HCT116 (cell line): Measurements from ENCODE around the gene LYPD3. TPM values are rescaled to one million over a fixed set of nuclear protein-coding genes. Genes with fewer than 3 reads are reported as not detected.

Source experiments
- ATAC-seq: fragments of 200-7000 bp; cut with Tn5 transposase; 2 replicates; pipeline ENCODE4 v1.9.1; 2020; ENCODE audit warnings: mild to moderate bottlenecking, moderate library complexity
- BruUV-seq: library from RNA; stranded (reverse); fragments of 400-500 nt; replicated peaks from 2 replicates; lab custom pipeline; 2021; lab: Mats Ljungman, UMichigan
- CTCF ChIA-PET: fragments of 300-600 bp; sonication (Branson Sonifier 250); formaldehyde crosslinking; loops from one replicate; lab custom pipeline; 2021; ENCODE audit warnings: antibody characterized with exemption; lab: Charles Lee
- POLR2A ChIA-PET: fragments of 300-600, 350-600 bp; sonication (Branson Sonifier 250); formaldehyde crosslinking; loops from one replicate; lab custom pipeline; 2021; ENCODE audit warnings: antibody characterized with exemption; lab: Charles Lee
- RAD21 ChIA-PET, 2 experiments: fragments of 300-600 bp; sonication (Branson Sonifier 250); formaldehyde crosslinking; loops; one replicate each; lab custom pipeline; 2023; ENCODE audit warnings: low total read pairs in 2 of 2; ENCODE audit not compliant: uncharacterized antibody in 2 of 2, unreplicated experiment in 2 of 2, low non-redundant PET in 1 of 2; lab: Charles Lee
- DNase-seq: peaks from one replicate; pipeline ENCODE4 v3.0.0-alpha.2; 2010; ENCODE audit warnings: low read depth, low spot score
- H2AFZ ChIP-seq: fragments of 200-600 bp; shearing (Covaris generic), sonication (generic); 2 replicates; pipeline ENCODE4 v1.6.1; 2017; ENCODE audit warnings: low read depth, mixed run types, mixed read lengths, antibody characterized with exemption, low read length; ENCODE audit not compliant: poor library complexity, severe bottlenecking
- H3K27ac ChIP-seq: 2 replicates; pipeline ENCODE4 v1.5.1; 2012; ENCODE audit warnings: low read depth, low read length
- H3K27me3 ChIP-seq: fragments of 200-600 bp; sonication (generic); 2 replicates; pipeline ENCODE4 v1.6.1; 2016; ENCODE audit warnings: mixed run types, low read length, mixed read lengths; ENCODE audit not compliant: insufficient read depth
- H3K36me3 ChIP-seq, 2 experiments: fragments of 200-500 bp in 1 of 2; fragments of 200-600 bp in 1 of 2; sonication (Bioruptor generic) in 1 of 2; sonication (generic) in 1 of 2; 2 replicates each; pipeline versions ENCODE4 v1.5.1 to v1.6.1; 2014 to 2016; ENCODE audit warnings: low read length in 2 of 2, inconsistent platforms in 1 of 2, mixed read lengths in 1 of 2, mixed run types in 1 of 2; ENCODE audit not compliant: insufficient read depth in 2 of 2, control insufficient read depth in 1 of 2
- H3K4me1 ChIP-seq, 2 experiments: fragments of 200-600 bp in 1 of 2; sonication (generic) in 1 of 2; 2 replicates each; pipeline versions ENCODE4 v1.5.1 to v1.6.1; 2012 to 2017; ENCODE audit warnings: low read length in 2 of 2, inconsistent platforms in 1 of 2, mild to moderate bottlenecking in 1 of 2, mixed read lengths in 1 of 2, mixed run types in 1 of 2, moderate library complexity in 1 of 2; ENCODE audit not compliant: insufficient read depth in 2 of 2, control insufficient read depth in 1 of 2
- H3K4me2 ChIP-seq: fragments of 200-600 bp; sonication (generic); 2 replicates; pipeline ENCODE4 v1.6.1; 2017; ENCODE audit warnings: mixed run types, low read length, mixed read lengths
- H3K4me3 ChIP-seq, 2 experiments: fragments of 200-600 bp in 1 of 2; sonication (generic) in 1 of 2; replicated peaks in 1 of 2; 2 replicates each; pipeline ENCODE4 v1.5.1; 2011 to 2016; ENCODE audit warnings: low read length in 2 of 2, control low read depth in 1 of 2, low read depth in 1 of 2, mild to moderate bottlenecking in 1 of 2, mixed read lengths in 1 of 2, mixed run types in 1 of 2
- H3K79me2 ChIP-seq: fragments of 200-600 bp; sonication (generic); 2 replicates; pipeline ENCODE4 v1.6.1; 2017; ENCODE audit warnings: mild to moderate bottlenecking, mixed run types, low read length, moderate library complexity, mixed read lengths; ENCODE audit not compliant: insufficient read depth
- H3K9ac ChIP-seq: fragments of 200-600 bp; sonication (generic); 2 replicates; pipeline ENCODE4 v1.6.1; 2016; ENCODE audit warnings: low read length, mixed read lengths
- H3K9me2 ChIP-seq: fragments of 200-600 bp; sonication (generic), shearing (Covaris generic); 2 replicates; pipeline ENCODE4 v1.6.1; 2017; ENCODE audit warnings: mixed run types, mild to moderate bottlenecking, moderate library complexity; ENCODE audit not compliant: insufficient read depth
- H3K9me3 ChIP-seq, 2 experiments: fragments of 200-500 bp in 1 of 2; fragments of 200-600 bp in 1 of 2; sonication (Bioruptor generic) in 1 of 2; sonication (generic) in 1 of 2; 2 replicates each; pipeline ENCODE4 v1.6.1; 2014 to 2017; ENCODE audit warnings: low read length in 2 of 2, mixed read lengths in 2 of 2, inconsistent platforms in 1 of 2, low read depth in 1 of 2, mild to moderate bottlenecking in 1 of 2, mixed run types in 1 of 2, moderate library complexity in 1 of 2; ENCODE audit not compliant: control insufficient read depth in 1 of 2, insufficient read depth in 1 of 2
- H4K20me1 ChIP-seq: fragments of 200-600 bp; sonication (generic), shearing (Covaris generic); 2 replicates; pipeline ENCODE4 v1.6.1; 2017; ENCODE audit warnings: mixed run types, mild to moderate bottlenecking, moderate library complexity; ENCODE audit not compliant: insufficient read depth
- CBX3 ChIP-seq: IDR thresholded peaks from 2 replicates; pipeline ENCODE4 v1.6.1; 2012; ENCODE audit warnings: low read depth
- CEBPB ChIP-seq: IDR thresholded peaks from 2 replicates; pipeline ENCODE4 v1.6.1; 2012; ENCODE audit warnings: low read depth
- CTCF ChIP-seq, 3 experiments: fragments of 200-600 bp in 1 of 3; sonication (generic) in 1 of 3; IDR thresholded peaks in 2 of 3; conservative IDR thresholded peaks in 1 of 3; 2 replicates each; pipeline ENCODE4 v1.5.1; 2012 to 2017; ENCODE audit warnings: low read depth in 2 of 3, low read length in 2 of 3, antibody characterized with exemption in 1 of 3, borderline replicate concordance in 1 of 3, control low read depth in 1 of 3, mild to moderate bottlenecking in 1 of 3, mixed read lengths in 1 of 3, mixed run types in 1 of 3, moderate library complexity in 1 of 3; ENCODE audit not compliant: insufficient read depth in 1 of 3
- EGR1 ChIP-seq: IDR thresholded peaks from 2 replicates; pipeline ENCODE4 v1.6.1; 2012; ENCODE audit warnings: low read depth
- EZH2 ChIP-seq: fragments of 200-600 bp; sonication (generic); IDR thresholded peaks from 2 replicates; pipeline ENCODE4 v1.6.1; 2017; ENCODE audit warnings: antibody characterized with exemption, mixed run types
- EZH2phosphoT487 ChIP-seq: fragments of 200-600 bp; IDR thresholded peaks from 2 replicates; pipeline ENCODE4 v1.6.1; 2018; ENCODE audit warnings: antibody characterized with exemption, borderline replicate concordance
- JUND ChIP-seq: IDR thresholded peaks from 2 replicates; pipeline ENCODE4 v1.6.1; 2012
- POLR2A ChIP-seq: IDR thresholded peaks from 2 replicates; pipeline ENCODE4 v1.7.0; 2011; ENCODE audit warnings: borderline replicate concordance; ENCODE audit not compliant: insufficient read depth, insufficient read length; ENCODE audit errors: extremely low read depth
- SIN3A ChIP-seq: IDR thresholded peaks from 2 replicates; pipeline ENCODE4 v1.6.1; 2012; ENCODE audit warnings: low read depth
- SP1 ChIP-seq: IDR thresholded peaks from 2 replicates; pipeline ENCODE4 v1.6.1; 2012; ENCODE audit warnings: low read depth
- SRF ChIP-seq: IDR thresholded peaks from 2 replicates; pipeline ENCODE4 v1.6.1; 2012; ENCODE audit warnings: low read depth
- YY1 ChIP-seq: IDR thresholded peaks from 2 replicates; pipeline ENCODE4 v1.6.1; 2011; ENCODE audit warnings: low read length, low read depth, moderate library complexity, mild to moderate bottlenecking; ENCODE audit not compliant: insufficient replicate concordance; ENCODE audit errors: extremely low read depth
- ZBTB33 ChIP-seq: IDR thresholded peaks from 2 replicates; pipeline ENCODE4 v1.6.1; 2011; ENCODE audit warnings: mild to moderate bottlenecking, low read length, moderate library complexity; ENCODE audit not compliant: insufficient replicate concordance; ENCODE audit errors: extremely low read depth
- ZFX ChIP-seq: fragments of 450-650 bp; IDR thresholded peaks from 2 replicates; pipeline ENCODE4 v1.6.1; 2017
- intact Hi-C: fragments of 100-400 bp; cut with micrococcal nuclease; formaldehyde crosslinking; loops from 2 replicates; pipeline ENCODE4 v1.10.0; 2022
- total RNA-seq: library from RNA; stranded (reverse); gene quantifications from one replicate; pipeline ENCODE4 v1.2.1, GENCODE V29; 2021; ENCODE audit not compliant: unreplicated experiment

The LYPD3 gene
- total RNA-seq, 1 experiment from 2014 or later = 3.6 TPM

GRCh38 chr19:43416951-43417623, 48.3 kb downstream of the LYPD3 start:
- RAD21 ChIA-PET = interaction anchor here in 1 of 2 experiments (0.6 kb wide), 1 partner anchor 106 kb away, joined by 6 read pairs; no protein-coding TSS in a partner anchor
- H3K27ac ChIP-seq = no peak overlapping the region
- no peak overlapping the region for H2AFZ ChIP-seq
- H3K4me3 ChIP-seq = no peak overlapping the region
- intact Hi-C loops = no loop called here
- ATAC-seq = no peak
- H3K4me2 ChIP-seq = no peak overlapping the region
- no peaks in the 10 kb centered on the region for H3K9me2 ChIP-seq
- H3K79me2 ChIP-seq = no peaks in the 10 kb centered on the region
- H3K4me1 ChIP-seq = no peaks in the 10 kb centered on the region
- no peak overlapping the region for H3K9ac ChIP-seq
- H3K27me3 ChIP-seq = no peaks in the 10 kb centered on the region
- TF ChIP-seq ZBTB33 = no peak
- TF ChIP-seq, all 23 proteins: peak for 0
- no peaks in the 10 kb centered on the region for H3K9me3 ChIP-seq
- no TSS peak for BruUV-seq
- no peak for DNase-seq
- ChIA-PET POLR2A (interaction anchor here (1.1 kb wide), 1 partner anchor 17 kb away, joined by 3 read pairs; no protein-coding TSS in a partner anchor), CTCF (interaction anchor here (1.0 to 1.8 kb wide), 2 partner anchors 9 to 16 kb away, joined by 4 to 5 read pairs; no protein-coding TSS in a partner anchor)
- no peaks in the 10 kb centered on the region for H4K20me1 ChIP-seq
- H3K36me3 ChIP-seq = no peaks in the 10 kb centered on the region

- Histone ChIP-seq H3K4me1 (no peaks in the 10 kb centered on the region), H3K4me2 (no peak within 1 kb of the TSS), H3K9ac (no peak within 1 kb of the TSS), H3K79me2 (no peaks in the 10 kb centered on the region), H2AFZ (no peak within 1 kb of the TSS), H3K27ac (no peak within 1 kb of the TSS), H3K9me2 (no peaks in the 10 kb centered on the region), H4K20me1 (no peaks in the 10 kb centered on the region), H3K27me3 (no peaks in the 10 kb centered on the region), H3K9me3 (no peaks in the 10 kb centered on the region), H3K4me3 (no peak within 1 kb of the TSS), H3K36me3 (no peaks in the 10 kb centered on the region)
- no peak for ATAC-seq
- RAD21 ChIA-PET = no interaction called here
- no TSS peak for BruUV-seq
- CTCF ChIA-PET = no interaction called here
- DNase-seq = no peak
- POLR2A ChIA-PET = no interaction called here
- intact Hi-C loops = no loop called here
- TF ChIP-seq ZBTB33 (no peak), EZH2phosphoT487 (no peak), EGR1 (no peak), SP1 (no peak), SRF (no peak), POLR2A (no peak), CTCF (IDR thresholded peaks at IDR 0.05 in 2 of 3, conservative IDR thresholded peaks at IDR 0.05 in 1 of 3; ENCODE audit: borderline replicate concordance in 1 of 3, insufficient read depth in 1 of 3, low read depth in 2 of 3, low read length in 2 of 3) (no peak), JUND (no peak), YY1 (no peak), EZH2 (no peak), CEBPB (no peak), CBX3 (no peak), ZFX (no peak), SIN3A (no peak)
Measured at GRCh38 chr19:43414554-43414953, 50.9 kb downstream of the LYPD3 start, which contains the start of gene TEX101. TEX101 (plus strand) TSS chr19:43414890; CDS start chr19:43415920, 1,030 bp downstream.
